Measurements from ENCODE around the gene SPOP.
"Not testable (repeated sequence)": the region's sequence is repeated elsewhere in the genome, so short reads cannot be mapped to it uniquely, and the experiment has no call there.

SPOP gene

DNA sequence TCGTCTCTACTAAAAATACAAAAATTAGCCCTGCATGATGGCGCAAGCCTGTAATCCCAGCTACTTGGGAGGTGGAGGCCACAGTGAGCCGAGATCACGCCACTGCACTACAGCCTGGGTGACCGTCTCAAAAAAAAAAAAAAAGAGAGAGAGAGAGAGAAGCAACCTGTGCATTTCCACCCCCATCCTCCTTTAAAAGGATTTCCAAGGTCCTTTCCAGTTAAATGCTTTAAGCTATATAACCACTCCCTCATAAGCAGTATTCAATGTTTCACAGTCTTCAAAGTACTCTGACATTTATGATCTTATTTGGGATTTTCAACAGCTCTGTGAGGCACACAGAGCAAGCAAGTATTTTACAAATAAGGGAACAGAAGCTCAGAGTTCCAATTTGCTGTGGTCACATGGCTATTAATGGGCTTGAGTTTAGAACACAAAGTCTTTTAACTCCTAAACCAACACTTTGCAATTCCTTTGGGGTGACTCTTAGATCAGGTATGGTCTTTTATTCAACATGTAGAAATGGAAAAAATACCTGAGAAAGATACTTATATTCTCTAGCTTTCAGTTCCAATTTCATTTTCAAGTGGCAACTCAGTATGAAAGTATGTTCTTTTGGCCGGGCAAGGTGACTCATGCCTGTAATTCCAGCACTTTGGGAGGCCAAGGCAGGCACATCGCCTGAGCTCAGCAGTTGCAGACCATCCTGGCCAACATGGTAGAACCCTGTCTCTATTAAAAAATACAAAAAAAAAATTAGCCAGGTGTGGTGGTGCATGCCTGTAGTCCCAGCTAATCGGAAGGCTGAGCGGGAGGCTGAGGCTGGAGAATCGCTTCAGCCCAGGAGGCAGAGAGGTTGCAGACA, 31.3 kb downstream of the SPOP start:
- no peak for DNase-seq

DNA sequence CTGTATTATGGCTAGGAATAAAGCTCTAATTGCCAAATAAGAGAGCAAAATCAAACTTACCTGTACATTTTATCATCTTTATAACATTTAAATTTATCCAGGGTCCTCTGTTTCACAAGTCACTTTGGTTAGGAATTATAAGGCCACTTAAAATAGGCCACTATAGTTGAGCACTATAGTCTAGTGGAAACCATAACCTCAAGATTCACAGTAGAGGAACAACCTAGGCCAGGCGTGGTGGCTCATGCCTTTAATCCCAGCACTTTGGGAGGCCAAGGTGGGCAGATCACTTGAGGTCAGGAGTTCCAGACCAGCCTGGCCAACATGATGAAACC, 31.9 kb downstream of the SPOP start:
- not testable (repeated sequence) for DNase-seq

DNA sequence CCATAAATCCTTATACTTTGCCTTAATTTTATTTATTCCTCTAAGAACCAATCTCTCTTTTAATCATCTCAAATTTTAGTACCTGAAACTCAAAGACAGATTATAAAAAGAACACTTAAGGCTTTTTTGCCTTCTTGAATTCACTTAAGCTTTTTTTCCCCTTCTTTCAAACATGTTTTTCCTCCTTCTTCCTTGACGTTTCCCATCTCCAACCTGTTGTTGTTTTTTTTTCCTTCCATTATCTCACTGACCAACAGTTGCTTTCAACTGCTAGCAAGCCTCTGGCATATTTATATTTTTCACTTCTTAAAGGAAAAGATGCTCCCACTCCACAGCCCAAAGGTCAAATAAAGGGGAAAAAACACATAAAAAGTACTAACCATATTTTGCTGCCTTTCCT, 32.2 kb downstream of the SPOP start:
- DNase-seq = no peak

DNA sequence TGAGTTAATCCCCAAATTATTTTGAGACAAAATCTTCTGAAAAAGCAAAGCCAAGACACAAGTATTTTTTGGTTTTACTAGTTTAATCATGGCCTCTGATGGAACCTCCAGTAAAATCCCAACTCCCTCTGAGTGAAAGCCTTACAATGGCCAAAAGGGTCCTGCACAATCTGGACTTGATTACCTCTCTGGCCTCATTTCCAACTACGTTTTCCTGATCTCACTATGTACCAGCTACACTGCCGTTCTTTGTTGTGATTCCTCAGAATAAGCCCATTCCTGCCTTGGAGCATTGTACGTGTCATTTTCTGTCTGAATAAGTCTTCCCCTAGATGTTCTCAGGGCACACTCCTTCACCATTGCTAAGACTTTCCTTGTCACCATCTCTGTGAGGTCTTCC, 37.3 kb downstream of the SPOP start:
- no peak for DNase-seq

DNA sequence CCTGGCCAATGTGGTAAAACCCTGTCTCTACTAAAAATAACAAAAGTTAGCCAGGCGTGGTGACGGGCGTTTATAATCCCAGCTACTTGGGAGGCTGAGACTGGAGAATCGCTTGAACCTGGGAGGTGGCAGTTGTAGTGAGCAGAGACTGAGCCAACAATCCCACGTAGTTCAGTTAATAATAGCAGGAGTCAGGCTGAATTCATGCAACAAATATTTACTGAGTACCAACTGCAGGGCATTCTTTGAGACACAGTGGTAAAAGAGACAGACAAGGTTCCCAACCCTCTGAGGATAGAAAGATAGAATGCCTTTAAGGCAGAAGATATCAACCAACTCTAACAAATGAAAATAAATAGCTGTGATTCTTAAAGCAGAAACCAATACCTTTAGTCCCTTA, 39.1 kb downstream of the SPOP start:
- DNase-seq = no peak

DNA sequence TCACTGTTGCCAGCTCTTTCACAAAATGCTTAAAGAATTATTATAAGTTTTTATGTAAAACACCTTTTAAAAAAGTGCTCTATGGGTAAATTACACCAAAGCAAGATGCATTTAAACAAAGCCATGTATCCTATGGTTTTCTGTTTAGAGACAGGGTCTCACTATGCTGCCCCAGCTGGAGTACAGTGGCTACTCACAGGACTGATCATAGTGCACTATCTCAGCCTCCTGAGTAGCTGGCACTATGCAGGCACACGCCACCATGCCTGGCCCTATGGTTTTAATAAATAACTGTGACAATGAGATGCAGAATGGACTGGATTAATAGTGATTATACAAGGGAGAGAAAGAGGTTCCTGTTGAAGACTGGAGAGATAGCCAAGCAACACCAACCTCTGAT, 40.2 kb downstream of the SPOP start:
- DNase-seq = no peak

DNA sequence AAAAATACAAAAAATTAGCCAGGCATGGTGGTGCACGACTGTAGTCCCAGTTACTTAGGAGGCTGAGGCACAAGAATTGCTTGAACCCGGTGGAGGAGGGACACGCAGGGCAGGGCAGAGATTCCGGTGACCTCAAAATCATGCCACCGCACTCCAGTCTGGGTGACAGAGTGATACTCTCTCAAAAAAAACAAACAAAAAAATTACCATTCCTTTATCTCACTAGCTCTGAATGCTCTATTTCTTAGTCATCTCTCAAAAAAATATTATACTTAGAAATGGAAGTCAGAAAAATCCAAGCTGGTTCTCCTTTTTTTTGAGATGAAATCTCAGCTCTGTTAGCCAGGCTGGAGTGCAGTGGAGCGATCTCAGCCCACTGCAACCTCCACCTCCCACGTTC, 40.8 kb downstream of the SPOP start:
- DNase-seq = no peak

DNA sequence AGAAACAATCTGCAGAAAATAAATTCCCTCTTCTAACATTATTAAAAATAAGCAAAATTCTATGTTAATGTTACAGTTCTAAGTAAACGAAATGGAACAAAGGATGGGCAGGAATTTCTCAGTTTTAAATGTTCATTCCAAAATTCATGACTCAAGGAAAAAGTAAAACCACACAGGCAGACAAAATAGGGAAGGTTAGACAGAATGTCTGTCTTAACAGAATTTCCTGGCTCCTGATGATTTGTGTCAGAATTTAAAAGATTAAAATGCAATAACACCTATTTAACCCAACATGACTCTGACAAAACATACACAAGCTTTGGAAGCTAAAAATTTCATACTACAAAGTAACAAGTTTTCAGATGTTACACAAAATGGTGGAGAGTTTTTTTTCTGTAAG, 42.8 kb downstream of the SPOP start:
- DNase-seq = no peak

DNA sequence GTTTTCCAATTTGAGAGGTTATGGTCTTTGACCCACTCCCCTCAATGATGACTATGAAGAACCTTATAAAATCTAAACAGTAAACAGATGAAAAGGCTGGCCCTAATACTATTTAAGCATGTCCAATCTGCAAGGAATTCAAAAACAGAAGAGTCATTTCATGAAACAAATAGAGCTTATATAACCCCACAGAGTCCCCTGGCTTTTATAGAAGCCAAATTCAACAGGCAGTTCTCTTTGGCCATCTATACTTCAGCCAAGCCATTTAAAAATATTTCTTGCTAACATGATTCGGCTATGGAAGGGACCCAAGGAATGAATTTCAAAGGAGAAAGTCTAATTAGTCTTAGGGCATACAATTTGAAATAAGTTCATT, 43.4 kb downstream of the SPOP start:
- no peak for DNase-seq

DNA sequence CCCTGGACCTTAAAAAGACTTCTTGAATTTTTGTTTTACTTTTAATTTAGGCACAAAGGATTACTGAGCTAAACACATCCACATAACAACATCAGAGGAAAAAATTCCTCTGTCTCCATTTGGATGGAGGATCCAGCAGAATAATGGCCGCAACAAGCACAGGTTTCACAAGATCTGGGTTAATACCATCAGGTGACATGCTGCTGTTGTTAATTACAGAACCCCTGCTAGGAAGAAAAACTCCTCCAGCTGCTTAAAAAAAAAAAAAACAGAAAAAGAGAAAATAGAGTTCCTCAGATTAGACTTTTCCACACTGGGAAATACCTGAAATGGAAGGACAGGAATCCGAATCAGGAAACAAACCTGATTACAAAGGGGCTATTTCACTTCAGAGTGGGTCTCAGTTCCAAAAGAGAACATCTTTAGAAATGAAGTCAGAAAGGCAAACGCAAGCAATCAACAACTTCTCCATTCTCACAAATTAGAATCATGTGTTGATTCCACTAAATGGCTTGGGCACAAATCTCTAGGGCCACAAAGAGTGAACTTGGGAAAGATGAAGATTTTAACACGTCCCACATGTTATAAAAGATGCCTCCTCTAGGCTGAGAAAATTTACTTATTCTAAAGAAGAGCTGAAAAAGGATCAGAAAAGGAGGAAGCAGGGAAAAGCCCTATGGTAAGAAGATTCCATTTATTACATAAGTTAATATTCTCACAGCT, 44.0 kb downstream of the SPOP start:
- DNase-seq = no peak

DNA sequence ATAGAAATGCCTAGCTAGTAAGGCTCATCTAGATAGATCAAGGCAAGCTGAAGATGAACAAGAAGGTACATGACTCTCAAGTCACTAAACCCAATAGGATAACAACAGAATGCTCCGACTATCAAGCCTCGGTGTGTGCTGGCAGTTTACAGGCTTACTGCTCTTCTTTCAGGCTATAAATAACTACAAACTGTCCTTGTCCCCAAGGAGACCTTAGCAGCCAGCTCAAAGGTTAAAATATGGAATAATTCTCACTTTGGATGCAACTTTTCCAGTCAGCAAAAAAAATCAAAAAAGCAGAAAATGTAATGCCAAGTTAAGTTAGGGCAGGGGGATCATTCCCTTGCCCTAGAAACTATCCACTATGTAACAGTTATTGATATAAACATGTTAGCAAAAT, 44.6 kb downstream of the SPOP start:
- DNase-seq = no peak

DNA sequence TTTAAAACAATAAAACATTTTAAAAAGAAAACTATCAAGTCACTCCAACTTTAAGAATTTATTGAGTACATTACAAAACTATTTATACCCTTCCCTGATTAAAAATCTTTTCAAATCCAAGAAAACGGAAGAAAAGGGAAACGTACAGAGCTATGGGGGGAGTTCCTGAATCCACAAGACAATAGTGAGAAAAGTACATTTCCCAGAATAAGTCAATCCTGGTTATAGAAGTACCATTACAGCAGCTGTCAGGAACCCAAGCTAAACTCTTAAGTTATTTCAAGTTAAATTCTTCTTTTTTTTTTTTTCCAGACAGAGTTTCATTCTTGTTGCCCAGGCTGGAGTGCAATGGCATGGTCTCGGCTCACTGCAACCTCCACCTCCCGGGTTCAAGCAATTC, 45.7 kb downstream of the SPOP start:
- no peak for DNase-seq

DNA sequence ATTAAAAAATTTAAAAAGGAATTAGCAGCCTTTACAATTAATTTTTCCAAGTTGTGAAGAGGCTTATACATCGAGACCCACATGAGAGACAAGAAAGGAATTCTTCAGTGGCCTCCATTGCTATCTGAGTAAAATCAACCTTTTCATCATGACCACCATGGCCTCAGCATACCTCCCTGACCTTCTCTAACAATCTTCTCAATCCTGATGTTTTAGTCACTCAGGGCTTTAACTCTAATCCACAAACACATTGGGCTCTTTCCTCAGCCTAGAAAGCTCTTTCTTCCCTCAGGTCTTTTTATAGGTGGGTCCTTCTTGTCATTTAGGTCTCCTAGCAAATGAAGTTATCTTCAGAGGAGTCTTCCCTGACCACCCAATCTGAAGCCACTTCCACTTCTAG, 46.4 kb downstream of the SPOP start:
- no peak for DNase-seq

DNA sequence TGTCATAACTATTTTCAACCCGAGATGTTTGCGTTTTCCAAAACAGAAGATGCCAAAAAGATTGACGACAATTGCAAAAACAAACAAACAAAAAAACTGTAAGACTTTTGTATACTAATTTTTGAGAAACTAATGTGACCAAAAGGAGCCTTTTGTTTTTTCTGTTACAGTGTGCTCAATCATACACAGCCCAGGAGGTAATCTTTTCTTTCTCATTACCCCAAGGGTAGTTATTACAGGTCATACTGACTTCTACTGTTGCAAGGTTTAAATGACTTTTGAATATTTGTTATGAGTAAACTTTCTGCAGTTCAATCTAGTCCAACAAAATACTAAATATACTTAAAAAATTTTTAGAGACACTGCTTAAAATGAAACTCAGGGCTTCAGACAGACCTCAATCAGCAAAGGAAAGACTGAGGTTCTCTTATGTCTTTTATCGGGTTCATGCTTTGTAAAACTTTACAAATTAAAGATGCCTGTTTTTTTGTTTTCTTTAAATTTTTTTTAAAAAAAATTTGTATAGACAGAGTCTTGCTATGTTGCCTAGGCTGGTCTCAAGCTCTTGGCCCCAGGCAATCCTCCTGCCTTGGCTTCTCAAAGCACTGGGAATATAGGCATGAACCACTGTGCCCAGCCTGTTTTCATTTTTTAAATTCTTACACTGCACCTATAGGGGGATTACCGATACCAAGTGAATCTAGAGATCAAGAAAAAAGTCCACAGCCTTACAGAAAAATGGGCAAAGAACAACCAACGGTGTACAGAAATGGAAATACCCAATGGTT, 47.6 kb downstream of the SPOP start:
- DNase-seq = no peak

DNA sequence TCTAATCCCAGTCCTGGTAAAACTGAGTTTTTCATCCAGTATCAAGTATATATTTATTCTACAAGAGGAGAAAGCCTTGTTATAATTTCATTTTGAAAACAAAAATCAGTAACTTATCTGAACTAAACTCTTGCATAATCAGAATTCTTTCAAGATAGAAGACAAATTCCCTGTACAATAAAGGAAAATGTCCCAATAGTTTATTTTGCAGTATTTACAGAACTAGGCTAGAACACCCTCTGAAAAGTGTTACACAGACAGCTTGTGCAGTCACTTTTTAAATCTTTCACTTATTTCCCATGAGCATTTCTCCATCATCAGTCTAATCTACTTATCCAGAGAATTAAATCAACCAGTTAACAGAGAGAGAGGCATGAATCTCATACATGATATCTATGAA, 48.5 kb downstream of the SPOP start:
- DNase-seq = no peak

DNA sequence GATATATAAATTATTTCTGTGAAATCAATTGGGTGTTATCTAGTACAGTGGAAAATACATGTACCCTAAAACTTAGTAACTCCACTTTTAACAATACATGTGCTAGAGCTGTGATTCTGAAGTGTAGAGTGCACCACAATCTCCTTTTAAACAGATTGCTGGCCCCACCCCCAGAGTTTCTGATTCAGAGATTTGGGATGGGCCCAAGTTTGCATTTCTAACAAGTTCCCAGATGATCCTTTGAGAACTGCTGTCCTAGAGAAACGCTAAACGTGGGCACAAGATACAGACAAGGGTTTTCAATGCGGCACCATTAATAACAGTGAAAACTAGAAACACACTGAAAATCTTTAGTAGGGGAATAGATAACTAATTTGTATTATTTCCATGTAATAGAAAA, 53.0 kb downstream of the SPOP start:
- no peak for DNase-seq

DNA sequence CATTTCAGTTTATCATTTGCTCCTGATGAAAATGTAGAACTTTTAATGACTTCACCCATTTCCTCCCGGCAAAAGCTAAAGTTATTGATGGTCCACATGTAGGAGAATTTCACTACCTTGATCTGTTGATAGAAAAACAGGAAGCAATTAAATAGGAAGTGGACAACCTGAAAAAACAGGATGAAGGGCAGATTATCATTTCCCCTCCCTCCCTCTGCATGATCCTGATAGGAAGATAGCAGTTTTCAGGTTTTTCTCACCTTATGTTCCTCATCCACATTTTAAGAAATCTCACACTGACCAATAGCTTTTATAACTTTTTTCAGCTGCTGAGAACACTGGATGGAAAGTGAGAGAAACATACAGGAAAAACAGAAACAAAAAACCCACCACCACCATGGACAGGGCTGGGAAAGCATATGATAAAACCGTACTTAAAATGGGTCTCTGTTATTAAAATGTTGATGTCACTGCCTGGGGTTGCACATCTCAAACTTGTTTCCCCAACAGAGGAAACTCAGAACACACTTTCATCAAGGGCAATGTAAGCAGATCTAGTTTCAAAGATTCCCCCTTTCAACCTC, 55.9 kb downstream of the SPOP start:
- DNase-seq = no peak

DNA sequence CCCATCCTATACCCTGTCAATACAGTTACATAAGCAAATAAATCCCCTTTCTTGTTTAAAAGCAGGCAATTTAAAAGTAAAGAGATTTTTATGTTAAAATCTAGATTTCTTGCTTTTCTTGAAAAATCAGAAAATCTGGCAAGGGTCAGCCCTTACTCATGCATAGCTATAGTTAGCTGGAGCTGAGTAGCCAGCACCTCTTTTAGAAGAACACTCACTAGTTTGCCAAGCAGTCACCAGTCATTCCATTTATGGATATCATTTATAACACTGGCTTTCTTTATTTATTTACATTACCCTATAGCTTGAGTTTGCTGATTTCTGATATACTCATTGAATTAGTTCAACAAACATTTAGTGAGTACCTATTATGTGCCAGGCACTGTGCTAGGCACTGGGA, 56.5 kb downstream of the SPOP start:
- no peak for DNase-seq

DNA sequence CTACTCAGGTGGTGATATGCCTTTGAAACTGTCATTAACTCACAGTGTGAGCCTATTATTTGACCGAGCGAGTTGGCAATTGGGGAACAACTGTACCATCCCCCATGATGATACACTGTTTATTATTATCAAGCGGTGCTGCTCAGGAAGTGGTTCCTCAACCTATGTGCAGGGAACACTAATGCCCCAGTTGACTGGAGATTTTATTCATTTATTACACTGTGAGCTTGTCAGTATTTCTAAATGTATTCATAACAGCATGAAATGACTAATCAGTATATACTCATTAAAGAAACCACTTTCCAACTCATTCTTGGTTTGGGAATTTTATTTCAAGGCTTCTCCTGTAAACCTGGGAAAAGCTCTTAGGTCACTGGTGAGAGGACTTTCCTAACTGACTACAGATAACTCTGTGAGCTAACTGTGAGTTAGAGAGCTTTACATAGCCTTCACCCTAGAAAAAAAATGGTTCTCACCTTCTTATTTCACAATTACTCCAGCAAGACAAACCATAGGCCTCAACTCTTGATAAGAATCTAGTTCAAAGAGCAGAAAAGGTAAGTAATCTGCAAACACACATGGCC, 59.8 kb downstream of the SPOP start:
- DNase-seq = no peak

DNA sequence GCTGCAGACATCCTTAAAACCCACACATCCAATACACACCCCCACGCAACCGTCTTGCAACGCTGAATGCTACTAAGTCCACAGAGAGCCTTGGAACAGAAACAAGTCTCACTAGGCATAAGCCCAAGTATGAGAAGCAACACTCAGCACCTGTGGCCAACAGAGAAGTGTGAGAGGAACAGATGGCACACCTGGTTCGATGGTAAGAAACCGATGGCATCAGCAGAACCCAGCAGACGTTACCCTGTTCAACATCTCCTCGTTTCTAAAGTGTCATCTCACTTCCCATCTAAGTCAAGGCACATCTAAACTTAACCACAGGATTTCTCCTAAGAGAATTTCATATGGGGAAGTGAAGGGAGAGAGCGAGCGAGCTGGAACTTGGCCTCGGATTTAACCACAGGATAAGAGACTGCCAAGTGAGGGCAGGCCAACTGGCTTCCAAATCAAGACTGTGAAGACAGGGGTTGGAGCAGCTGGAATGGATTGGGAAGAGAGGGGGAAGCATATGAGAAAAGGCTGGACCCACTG, 61.2 kb downstream of the SPOP start:
- no peak for DNase-seq

DNA sequence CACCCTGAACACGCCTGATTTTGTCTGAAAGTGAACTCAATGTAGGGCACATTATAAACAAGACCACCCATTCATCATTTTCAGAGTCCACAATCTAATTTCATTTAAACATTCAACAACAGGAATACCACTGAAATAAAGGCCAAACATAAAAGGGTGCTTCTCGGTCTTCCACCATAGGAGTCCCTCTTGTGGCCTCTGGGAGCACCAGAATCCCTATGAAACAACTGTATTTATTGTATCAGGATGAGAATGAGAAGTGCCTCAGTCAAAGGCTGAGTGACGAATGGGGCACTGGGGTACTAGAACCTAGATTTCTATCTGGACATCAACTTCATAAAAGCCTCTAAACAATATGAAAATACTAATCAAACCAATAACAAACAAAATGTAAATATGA, 61.8 kb downstream of the SPOP start:
- no peak for DNase-seq

DNA sequence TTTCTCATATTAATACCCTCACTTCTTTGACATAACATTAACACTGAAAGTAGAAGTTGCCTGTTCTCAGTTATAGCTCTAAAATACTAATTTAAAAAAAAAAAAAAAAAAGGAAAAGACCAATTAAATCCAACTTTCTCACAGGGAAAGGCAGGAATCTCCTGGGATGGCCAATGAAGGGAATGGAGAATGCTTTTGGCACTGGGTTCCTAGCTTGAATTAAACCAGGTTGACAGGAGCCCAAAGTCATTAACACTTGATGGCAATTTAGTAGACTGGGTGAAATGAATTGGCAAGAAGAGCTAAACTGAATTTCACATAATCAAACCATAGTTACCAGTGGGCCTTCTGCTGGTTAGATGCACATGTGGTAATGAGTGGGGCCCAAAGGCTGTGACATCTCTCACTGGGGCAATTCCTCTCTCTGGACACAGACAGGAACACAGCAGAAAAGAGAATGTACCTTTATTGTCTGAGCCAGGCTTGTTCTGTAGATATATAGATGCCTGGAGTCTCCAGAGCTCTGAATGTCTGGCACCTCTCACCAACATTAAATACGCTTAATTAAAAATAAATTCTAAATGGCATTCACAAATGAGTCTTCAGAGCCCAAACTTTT, 64.6 kb downstream of the SPOP start:
- DNase-seq = no peak

DNA sequence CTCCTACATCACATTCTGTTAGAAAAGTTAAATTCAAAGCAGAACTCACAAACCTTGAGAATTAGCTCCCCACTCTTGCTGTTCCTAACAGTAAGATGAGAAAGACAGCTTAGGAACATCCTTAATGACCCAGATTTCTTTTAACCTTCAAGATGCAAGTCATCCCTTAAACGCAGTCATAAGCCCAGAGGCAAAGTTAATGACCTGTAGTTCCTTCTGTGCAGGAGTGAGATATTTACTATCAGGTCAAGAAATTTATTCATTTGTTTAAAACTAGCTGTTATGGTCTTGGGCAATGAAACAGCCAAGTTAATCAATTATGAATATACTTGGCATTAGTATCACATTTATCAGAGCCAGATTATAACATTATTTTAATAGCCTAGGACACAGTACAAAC, 65.2 kb downstream of the SPOP start:
- DNase-seq = no peak

Data from NCI-H446 treated with DMSO at 0.1 percent for 48 hours (cell line).